EH (cell line): ENCODE measurements around the gene UNKL.
A peak's percentile ranks its signal among the peaks of the same experiment; 100 is the strongest.

Experiments used
- DNase-seq: peaks from one replicate; pipeline ENCODE4 v3.0.0-alpha.2; 2015; ENCODE audit warnings: low read depth

The UNKL gene

GRCh38 chr16:1351215-1351581 is 63.3 kb downstream of the UNKL start:
- no peak for DNase-seq

DNA sequence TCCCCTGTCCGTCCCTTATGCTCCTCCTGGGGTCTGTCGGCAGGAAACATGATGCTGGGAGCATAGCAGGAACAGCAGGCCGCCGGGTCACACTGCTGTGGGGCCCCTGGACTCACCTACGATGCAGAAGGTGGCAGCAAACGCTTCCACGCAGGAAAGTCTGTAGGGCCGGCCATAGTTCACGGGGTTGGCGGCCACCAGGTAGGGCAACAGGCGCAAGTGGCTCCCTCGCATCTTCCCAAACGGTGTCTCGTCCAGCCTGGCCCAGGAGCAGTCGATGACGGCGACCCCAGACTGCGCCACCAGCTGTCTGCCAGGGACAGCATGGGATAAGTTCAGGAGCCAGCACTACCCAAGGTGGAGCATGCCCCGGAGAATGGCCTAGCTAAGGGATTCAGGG is 63.8 kb downstream of the UNKL start:
- no peak for DNase-seq

- DNase-seq = no peak
These were observed 64.6 kb downstream of the UNKL start for GRCh38 chr16:1349951-1350350.

DNA sequence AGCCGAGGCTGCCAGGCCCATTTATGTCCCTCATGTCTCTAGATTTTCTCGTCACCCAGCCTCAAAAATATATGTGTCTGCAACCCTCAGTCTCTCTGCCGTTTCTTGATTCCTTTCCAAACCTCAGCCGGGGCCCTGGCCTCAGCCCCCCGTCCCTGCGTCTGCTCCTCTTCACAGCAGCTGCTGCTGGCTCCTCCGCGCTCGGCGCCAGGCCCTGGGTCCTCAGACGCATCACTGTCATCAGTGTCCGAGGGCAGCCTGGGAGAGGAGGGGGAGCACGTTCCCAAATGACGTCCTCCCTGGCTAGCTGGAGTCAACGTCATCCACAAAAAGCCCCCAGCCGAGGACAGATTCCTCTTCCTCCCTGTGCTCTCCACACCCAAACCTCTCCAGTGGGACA is 65.2 kb downstream of the UNKL start:
- no peak for DNase-seq

DNA sequence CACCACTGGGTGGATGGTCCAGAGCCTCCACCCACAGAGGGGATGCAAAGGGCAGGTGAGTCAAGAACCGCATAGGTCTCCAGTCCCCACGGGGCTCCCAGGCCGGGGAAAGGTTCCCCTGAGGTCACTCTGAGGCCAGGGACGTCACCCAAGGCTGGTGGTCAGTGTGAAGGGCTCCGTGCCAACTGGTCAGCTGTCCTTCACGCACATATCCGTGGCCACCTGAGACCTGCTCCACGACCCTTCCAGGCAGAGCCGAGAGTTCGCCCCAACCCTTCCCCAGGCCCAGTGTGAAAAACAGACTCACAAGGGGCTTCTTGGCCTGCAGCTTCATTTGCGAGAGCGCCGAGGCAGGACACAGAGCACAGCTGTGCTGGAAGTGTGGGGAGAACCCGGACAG is 65.6 kb downstream of the UNKL start:
- no peak for DNase-seq

DNA sequence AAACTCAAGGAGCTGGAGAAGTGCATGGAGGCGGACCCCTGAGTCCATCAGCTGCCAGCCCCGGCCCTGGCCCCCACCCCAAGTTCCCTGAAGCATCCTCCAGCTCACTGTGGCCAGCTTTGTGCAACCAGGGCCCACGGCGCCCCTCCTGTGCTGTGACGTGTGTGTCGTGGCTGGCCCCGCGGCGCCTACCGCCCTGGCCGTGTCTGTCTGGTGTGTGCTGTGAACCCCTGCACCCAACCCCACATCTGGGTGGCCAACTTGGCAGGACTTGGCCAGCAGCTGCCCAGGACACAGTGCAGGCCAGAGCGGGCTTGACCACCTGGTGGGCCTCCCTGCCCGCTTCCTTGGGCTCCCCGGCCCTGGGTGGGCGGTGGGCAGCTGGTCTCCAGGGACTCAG is 66.1 kb downstream of the UNKL start:
- no peak for DNase-seq

- DNase-seq = no peak
These were observed 66.5 kb downstream of the UNKL start for GRCh38 chr16:1347962-1348361.

DNA sequence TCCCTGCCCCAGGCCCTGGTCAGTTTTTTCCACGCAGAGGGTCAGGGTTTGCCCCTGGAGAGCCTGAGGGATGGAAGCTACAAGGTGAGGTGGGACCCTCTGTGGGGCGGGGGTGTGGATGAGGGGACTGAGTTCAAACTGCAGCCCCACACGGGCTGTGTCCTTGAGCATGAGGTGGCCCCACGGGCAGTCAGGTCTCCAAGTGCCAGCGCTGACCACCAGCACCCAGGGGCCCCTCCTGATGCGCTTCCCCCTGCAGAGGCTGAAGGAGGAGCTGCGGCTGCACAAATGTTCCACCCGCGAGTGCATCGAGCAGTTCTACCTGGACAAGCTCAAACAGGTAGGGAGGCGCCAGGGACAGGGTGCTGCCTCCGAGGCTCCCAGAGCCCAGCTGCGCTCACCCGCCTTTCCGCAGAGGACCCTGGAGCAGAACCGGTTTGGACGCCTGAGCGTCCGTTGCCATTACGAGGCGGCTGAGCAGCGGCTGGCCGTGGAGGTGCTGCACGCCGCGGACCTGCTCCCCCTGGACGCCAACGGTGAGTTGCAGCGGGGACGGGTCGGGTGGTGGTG is 67.1 kb downstream of the UNKL start:
- no peak for DNase-seq

- DNase-seq = no peak
These were observed 67.8 kb downstream of the UNKL start for GRCh38 chr16:1346422-1347285.

DNA sequence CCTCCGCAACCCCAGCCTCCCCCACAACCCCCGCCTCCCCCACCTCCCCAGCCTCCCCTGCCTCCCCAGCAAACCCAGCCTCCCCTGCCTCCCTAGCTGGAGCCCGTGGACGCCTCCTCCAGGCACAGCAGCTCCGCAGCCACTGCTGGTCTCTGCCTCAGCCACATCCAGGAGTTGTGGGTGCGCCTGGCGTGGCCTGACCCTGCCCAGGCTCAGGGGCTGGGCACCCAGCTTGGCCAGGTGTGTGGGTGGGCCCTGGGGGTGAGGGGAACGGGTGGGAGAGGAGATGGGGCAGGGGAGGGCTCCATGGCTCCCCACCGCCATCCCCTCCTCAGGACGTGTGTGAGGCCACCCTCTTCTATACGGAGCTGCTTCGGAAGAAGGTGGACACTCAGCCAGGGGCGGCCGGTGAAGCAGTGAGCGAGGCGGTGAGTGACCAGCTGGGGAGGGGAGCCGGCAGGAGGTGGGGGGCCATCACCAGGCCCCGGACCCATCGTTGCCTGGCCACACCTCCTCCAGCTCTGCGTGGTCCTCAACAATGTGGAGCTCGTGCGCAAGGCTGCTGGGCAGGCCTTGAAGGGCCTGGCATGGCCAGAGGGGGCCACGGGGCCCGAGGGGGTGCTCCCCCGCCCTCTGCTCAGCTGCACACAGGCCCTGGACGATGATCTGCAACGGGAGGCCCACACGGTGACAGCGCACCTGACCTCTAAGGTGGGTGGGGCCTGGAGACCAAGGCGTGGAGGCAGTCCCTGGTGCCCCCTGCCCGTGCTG is 68.7 kb downstream of the UNKL start:
- DNase-seq = no peak

- DNase-seq = peak; percentile 17
These were observed 69.4 kb downstream of the UNKL start for GRCh38 chr16:1345087-1345486.

- DNase-seq = no peak
These were observed 70.0 kb downstream of the UNKL start for GRCh38 chr16:1344499-1344898.

- DNase-seq = no peak
These were observed 70.9 kb downstream of the UNKL start for GRCh38 chr16:1343428-1344242.

- peak; percentile 93 for DNase-seq
These were observed 71.7 kb downstream of the UNKL start for GRCh38 chr16:1342526-1343427.

- no peak for DNase-seq
These were observed 72.7 kb downstream of the UNKL start for GRCh38 chr16:1341495-1342420.

DNA sequence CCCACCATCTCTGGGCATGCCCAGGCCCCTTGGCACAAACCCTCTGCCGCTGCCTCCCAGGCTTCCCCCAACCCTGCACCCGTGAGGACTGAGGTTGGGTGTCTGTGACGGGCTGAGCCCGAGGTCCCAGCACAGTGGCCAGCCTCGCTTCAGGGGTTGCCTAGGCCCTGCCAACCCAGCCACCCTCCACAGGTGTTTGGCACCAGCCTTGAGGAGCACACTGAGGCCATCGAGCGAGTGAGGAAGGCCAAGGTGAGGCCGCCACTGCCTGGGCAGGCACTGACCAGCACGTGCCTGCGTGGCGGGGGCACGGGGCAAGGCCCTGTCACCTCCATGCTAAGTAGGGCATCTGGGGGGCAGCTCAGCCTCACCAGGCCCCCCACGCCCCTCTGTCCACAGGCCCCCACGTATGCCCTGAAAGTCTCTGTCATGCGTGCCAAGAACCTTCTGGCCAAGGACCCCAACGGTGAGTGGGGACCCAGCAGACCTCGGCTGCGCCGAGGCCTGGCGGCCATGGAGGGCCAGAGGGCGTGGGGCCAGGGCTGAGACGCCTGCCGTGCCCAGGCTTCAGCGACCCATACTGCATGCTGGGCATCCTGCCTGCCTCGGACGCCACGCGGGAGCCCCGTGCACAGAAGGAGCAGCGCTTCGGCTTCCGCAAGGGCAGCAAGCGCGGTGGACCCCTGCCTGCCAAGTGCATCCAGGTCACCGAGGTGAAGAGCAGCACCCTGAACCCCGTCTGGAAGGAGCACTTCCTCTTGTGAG is 73.6 kb downstream of the UNKL start:
- DNase-seq = no peak

DNA sequence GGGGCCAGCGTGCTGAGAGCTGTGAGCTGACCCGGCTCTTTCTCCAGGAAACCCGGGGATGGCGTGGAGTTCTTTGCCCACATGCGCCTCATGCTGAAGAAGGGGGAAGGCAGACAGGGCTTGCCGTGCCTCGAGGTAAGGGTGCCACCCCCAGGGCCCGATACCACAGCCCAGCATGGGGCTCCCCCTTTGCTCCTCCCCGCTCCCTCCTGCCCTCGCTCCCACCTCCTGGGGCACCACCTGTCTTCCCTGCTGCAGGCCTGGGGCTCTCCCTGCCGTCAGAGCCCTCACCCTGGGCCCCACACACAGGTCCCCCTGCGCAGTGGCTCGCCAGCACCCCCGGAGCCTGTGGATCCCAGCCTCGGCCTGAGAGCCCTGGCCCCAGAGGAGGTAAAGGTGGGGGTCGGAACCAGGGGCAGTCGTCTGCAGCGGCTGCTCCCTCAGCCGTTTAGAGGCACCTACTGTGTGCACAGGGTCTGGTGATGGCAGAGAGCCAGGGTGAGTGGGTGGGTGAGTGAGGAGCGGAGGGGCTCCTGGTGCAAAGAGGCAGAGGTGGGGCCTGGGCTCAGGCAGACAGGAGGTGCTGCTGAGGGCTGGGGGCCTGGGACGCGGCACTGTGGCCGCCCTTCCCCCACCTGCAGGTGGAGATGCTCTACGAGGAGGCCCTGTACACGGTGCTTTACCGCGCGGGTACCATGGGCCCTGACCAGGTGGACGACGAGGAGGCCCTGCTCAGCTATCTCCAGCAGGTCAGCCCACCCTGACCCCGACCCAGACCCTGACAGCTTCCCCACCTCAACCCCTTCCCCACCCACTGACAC is 75.4 kb downstream of the UNKL start:
- DNase-seq = no peak

DNA sequence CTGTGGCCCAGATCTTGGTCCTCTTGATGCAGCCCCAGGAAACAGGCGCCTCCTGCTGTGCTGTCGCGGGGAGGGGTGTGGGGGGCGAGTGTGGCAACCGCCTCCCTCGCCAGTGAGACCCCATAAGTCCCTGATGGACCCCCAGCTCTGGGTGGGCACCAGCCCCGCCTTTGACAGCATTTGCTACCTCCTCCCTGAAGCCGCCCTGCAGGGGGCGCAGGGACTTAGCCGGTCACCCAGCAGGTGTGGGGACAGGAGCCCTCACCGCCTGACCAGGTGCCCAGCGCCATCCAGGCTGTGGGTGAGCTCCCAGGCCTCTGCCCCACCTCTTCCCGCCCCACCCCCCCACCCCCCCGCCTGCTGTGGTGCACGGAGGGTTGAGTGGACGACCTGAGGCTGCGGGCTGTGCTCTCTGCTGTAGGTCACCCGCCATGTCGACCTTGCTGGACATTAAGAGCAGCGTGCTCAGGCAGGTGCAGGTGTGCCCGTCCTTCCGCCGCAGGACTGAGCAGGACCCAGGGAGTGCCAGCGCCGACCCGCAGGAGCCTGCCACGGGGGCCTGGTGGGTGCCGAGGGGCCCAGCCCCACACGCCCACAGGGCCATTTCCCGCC is 76.3 kb downstream of the UNKL start:
- DNase-seq = peak; percentile 22
